Testis (tissue), 3 donors: ENCODE measurements around the gene SEMA3C. TPM values are rescaled to one million over a fixed set of nuclear protein-coding genes. Genes with fewer than 3 reads are reported as not detected.
A peak's percentile ranks its signal among the peaks of the same experiment; 100 is the strongest.

ENCODE experiments used
- DNase-seq: peaks from one replicate; pipeline ENCODE4 v3.0.0-alpha.2; 2019
- H3K27ac ChIP-seq, 2 donors: fragments of 200-600 bp; sonication (generic); one replicate each; pipeline ENCODE4 v1.5.1; 2019
- H3K27me3 ChIP-seq: fragments of 200-600 bp; sonication (generic); one replicate; pipeline ENCODE4 v1.5.1; 2019
- H3K36me3 ChIP-seq: fragments of 200-600 bp; sonication (generic); one replicate; pipeline ENCODE4 v1.5.1; 2017; ENCODE audit warnings: low read depth; ENCODE audit errors: missing control alignments
- H3K4me1 ChIP-seq: fragments of 200-600 bp; sonication (generic); one replicate; pipeline ENCODE4 v1.5.1; 2019
- H3K4me3 ChIP-seq, 2 donors: fragments of 200-600 bp; sonication (generic); one replicate each; pipeline ENCODE4 v1.5.1; 2017 to 2019
- H3K9me3 ChIP-seq: fragments of 200-600 bp; sonication (generic); one replicate; pipeline ENCODE4 v1.5.1; 2017
- POLR2A ChIP-seq: fragments of 450-650 bp; IDR thresholded peaks from one replicate; pipeline ENCODE4 v1.6.1; 2017; ENCODE audit warnings: antibody characterized with exemption, mild to moderate bottlenecking, moderate library complexity
- WGBS, 2 donors: methylation state at CpG; one replicate each; pipeline ENCODE4 v1.1.5; 2018; 5-methylcytosine and 5-hydroxymethylcytosine counted together
- intact Hi-C: fragments of 100-400 bp; cut with DNase I; formaldehyde crosslinking; loops from one replicate; pipeline ENCODE4 v1.15.1; 2023; ENCODE audit warnings: low total_unique reads
- polyA plus RNA-seq: library from polyadenylated mRNA; stranded (reverse); fragments of 350-450 nt; fragmentation: Illumina TruSeq; extraction: RNeasy Lipid Tissue Mini Kit (QIAGEN cat#74804); gene quantifications from one replicate; pipeline ENCODE4 v1.2.3, GENCODE V29; 2014; ENCODE audit warnings: low read depth, low replicate concordance; ENCODE audit not compliant: insufficient read depth
- total RNA-seq, 2 donors: library from RNA; depleted of rRNA; stranded (reverse); fragments of >200 nt; gene quantifications; one replicate each; pipeline ENCODE4 v1.2.3, GENCODE V29; 2016
- TF ChIP-seq, protein P1 (sequence below), 3 experiments: fragments of 450-650 bp in 2 of 3; fragments of 200-600 bp in 1 of 3; sonication (generic) in 1 of 3; IDR thresholded peaks; one replicate each; pipeline ENCODE4 v1.5.1; 2016 to 2019; ENCODE audit warnings: antibody characterized with exemption in 3 of 3, mild to moderate bottlenecking in 2 of 3, moderate library complexity in 1 of 3

Gene SEMA3C
- total and polyA plus RNA-seq, 3 donors from 2014 or later: 23.1 to 113 (median 78.8) TPM

DNA sequence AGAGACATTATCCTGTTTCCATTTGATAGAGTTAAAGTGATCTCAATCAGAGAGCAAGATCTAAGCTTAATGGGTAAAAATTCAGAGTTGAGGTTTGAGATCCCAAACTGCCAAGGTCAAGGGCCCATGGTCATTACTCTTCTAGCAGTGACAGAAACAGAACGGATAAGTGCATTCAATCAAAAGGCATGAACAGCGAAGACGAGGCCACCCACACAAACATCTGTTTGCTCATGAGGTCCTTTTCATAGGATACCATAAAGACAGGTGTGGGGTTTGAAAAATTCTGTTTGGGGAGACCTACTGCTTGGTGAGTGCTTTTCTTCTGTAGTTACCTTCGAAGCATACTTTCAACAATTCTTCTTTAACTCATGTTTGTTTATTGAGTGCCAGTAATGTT is 58.3 kb downstream of the SEMA3C start:
- peaks cover 14% of the 10 kb centered on the region for H3K4me1 ChIP-seq
- H3K9me3 ChIP-seq: no peaks in the 10 kb centered on the region
- 74 to 80% methylated on average over 4 of the region's 4 CpGs for WGBS, 2 donors
- TF ChIP-seq, protein P1, sequence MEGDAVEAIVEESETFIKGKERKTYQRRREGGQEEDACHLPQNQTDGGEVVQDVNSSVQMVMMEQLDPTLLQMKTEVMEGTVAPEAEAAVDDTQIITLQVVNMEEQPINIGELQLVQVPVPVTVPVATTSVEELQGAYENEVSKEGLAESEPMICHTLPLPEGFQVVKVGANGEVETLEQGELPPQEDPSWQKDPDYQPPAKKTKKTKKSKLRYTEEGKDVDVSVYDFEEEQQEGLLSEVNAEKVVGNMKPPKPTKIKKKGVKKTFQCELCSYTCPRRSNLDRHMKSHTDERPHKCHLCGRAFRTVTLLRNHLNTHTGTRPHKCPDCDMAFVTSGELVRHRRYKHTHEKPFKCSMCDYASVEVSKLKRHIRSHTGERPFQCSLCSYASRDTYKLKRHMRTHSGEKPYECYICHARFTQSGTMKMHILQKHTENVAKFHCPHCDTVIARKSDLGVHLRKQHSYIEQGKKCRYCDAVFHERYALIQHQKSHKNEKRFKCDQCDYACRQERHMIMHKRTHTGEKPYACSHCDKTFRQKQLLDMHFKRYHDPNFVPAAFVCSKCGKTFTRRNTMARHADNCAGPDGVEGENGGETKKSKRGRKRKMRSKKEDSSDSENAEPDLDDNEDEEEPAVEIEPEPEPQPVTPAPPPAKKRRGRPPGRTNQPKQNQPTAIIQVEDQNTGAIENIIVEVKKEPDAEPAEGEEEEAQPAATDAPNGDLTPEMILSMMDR (IDR thresholded peaks at IDR 0.05): no peak
- no peak for TF ChIP-seq POLR2A
- H3K27me3 ChIP-seq: no peaks in the 10 kb centered on the region
- no peaks in the 10 kb centered on the region for H3K36me3 ChIP-seq
- DNase-seq: no peak
- H3K27ac ChIP-seq: no peak overlapping the region
- intact Hi-C loops: no loop called here
- H3K4me3 ChIP-seq: no peak overlapping the region

DNA sequence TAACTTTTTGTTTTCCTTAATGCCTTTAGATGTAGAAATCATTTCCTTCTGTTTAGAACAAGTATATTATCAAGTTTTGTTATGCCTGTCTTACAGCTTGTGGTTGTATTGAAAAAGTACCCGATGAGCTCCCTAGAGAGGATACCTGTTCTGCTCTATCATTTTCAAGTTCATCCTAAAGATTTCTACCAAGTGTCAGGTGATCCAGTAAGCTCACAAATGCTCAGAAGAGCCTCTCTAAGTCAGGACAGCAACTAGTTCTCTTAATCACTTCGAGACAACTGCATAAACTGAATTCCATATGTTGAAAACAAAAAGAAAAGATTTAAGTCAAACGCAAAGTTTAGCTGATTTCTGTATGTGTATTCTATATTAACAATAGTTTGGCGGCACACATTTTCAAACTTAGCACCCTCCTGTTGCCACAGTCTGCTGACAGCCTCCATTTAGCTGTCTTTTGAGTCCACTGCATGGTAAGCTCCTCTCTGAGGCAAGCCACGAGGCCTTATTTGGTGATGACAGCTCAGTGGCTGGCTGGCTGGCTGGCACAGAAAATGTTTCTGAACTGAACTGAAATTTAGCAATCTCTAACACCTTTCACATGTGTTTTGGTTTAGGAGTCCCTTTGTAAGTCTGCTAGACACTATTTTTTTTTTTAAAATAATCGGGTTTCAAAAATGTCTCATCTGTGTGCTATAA is 59.4 kb downstream of the SEMA3C start:
- H3K9me3 ChIP-seq: no peaks in the 10 kb centered on the region
- H3K4me1 ChIP-seq: peaks cover 14% of the 10 kb centered on the region
- peak; percentile 21 for DNase-seq
- H3K27me3 ChIP-seq: no peaks in the 10 kb centered on the region
- no peak for TF ChIP-seq POLR2A
- TF ChIP-seq, protein P1 (IDR thresholded peaks at IDR 0.05): no peak
- intact Hi-C loops: no loop called here
- 80 to 85% methylated on average over 6 of the region's 6 CpGs for WGBS, 2 donors
- H3K27ac ChIP-seq: no peak overlapping the region
- no peak overlapping the region for H3K4me3 ChIP-seq
- no peaks in the 10 kb centered on the region for H3K36me3 ChIP-seq

DNA sequence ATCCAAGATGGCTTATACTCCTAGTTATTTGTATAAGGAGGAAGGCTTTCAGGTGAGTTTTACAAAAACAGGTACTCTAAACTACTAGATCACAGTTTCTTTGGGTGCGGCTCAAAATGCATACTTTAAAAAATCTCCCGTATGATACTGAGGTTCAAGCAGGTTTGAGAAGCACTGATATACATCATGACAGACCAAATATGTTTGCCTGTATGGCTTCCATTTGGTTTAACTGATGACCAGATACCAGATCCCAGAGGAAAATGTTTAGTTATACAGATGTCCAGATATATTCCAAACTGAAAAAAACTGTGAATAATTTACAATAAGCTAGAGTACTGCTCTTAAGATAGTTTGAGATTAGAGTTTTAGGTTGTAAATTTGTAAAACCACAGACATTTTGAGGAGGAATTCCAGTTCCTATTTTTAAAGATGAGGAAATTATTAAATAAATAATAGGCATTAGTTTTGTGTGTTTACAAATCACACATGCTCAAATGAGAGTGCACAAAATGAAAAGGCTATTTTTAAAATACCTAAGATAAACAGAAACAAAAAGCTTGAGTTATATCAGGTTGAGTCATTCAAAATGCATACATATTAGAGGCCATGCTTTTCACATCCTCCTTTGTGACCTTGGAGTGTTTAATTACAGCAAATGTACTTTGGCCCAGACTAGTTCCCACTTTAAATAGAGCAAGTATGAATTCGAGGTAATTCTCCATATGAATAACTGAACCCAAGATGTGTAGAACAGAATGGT is 60.5 kb downstream of the SEMA3C start:
- intact Hi-C loops: no loop called here
- no peaks in the 10 kb centered on the region for H3K9me3 ChIP-seq
- no peak for DNase-seq
- no peak overlapping the region for H3K27ac ChIP-seq
- no peak overlapping the region for H3K4me3 ChIP-seq
- H3K27me3 ChIP-seq: no peaks in the 10 kb centered on the region
- TF ChIP-seq POLR2A: no peak
- TF ChIP-seq, protein P1 (IDR thresholded peaks at IDR 0.05): no peak
- H3K36me3 ChIP-seq: no peaks in the 10 kb centered on the region
- WGBS, 2 donors: 63 to 77% methylated on average over 3 of the region's 3 CpGs
- peaks cover 14% of the 10 kb centered on the region for H3K4me1 ChIP-seq

DNA sequence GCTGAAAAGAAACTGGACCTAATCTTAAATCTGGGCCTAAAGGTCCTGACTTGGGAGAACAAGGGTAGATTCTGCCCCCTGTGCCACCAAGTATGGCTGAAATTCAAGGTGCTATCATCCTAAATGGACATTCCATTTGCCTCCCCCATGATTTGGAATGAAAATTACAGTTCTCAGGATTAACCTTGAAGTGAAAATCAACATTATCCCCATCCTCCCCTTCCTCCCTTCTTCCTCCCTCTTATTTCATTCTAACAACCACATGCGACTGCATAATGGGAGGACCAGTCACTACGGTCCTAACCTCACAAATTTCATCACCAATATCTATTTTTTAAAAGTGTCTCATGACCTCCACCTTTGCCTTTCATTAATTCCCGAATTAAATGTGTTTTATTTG is 62.1 kb downstream of the SEMA3C start:
- peaks cover 14% of the 10 kb centered on the region for H3K4me1 ChIP-seq

More for the DNA sequence above, 62.1 kb downstream of the SEMA3C start:
- H3K36me3 ChIP-seq: no peaks in the 10 kb centered on the region
- DNase-seq: no peak
- H3K4me3 ChIP-seq: no peak overlapping the region
- WGBS, 2 donors: 61 to 65% methylated on average over 3 of the region's 3 CpGs
- intact Hi-C loops: no loop called here
- H3K27ac ChIP-seq: no peak overlapping the region
- no peaks in the 10 kb centered on the region for H3K9me3 ChIP-seq
- TF ChIP-seq, protein P1 (IDR thresholded peaks at IDR 0.05): no peak
- TF ChIP-seq POLR2A: no peak
- H3K27me3 ChIP-seq: no peaks in the 10 kb centered on the region
